Measurements from ENCODE around the gene SLC6A2.

DNA sequence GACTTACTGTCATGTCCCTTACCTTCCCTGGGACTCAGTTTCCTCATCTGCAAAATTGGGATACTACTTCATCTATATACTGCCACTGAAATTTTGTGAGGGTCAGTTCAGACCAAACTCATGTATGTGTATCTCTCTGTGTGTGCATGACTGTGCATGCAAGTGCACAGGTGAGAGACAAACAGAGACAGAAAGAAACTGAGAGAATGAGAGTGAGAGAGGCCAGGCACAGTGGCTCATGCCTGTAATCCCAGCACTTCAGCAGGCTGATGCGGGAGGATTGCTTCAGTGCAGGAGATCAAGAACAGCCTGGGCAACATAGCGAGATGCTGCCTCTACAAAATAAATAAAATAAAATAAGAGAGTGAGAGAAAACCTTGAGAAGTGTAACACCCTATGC, 32.1 kb upstream of the SLC6A2 start:
- TF ChIP-seq, protein P1, sequence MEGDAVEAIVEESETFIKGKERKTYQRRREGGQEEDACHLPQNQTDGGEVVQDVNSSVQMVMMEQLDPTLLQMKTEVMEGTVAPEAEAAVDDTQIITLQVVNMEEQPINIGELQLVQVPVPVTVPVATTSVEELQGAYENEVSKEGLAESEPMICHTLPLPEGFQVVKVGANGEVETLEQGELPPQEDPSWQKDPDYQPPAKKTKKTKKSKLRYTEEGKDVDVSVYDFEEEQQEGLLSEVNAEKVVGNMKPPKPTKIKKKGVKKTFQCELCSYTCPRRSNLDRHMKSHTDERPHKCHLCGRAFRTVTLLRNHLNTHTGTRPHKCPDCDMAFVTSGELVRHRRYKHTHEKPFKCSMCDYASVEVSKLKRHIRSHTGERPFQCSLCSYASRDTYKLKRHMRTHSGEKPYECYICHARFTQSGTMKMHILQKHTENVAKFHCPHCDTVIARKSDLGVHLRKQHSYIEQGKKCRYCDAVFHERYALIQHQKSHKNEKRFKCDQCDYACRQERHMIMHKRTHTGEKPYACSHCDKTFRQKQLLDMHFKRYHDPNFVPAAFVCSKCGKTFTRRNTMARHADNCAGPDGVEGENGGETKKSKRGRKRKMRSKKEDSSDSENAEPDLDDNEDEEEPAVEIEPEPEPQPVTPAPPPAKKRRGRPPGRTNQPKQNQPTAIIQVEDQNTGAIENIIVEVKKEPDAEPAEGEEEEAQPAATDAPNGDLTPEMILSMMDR (conservative IDR thresholded peaks at IDR 0.05): peak; percentile 56; the same call in 1 of the 2 replicates
- TF ChIP-seq EZH2 (IDR thresholded peaks at IDR 0.05; ENCODE audit: low read depth): no peak

All from PC-9 (cell line).